CD4-positive, CD25-positive, alpha-beta regulatory T cell (primary cell): ENCODE measurements around the gene ENG. TPM values are rescaled to one million over a fixed set of nuclear protein-coding genes. Genes with fewer than 3 reads are reported as not detected.
A peak's percentile ranks its signal among the peaks of the same experiment; 100 is the strongest.

ENCODE experiments used
- ATAC-seq, 2 donors: fragments of 150-1000 bp; cut with Tn5 transposase; one replicate each; pipeline ENCODE4 v1.10.0; 2021; ENCODE audit warnings: low read depth in 2 of 2, moderate number of reproducible peaks in 2 of 2, moderate library complexity in 1 of 2
- DNase-seq, 3 donors: peaks; one replicate each; pipeline versions ENCODE4 v3.0.0 to v3.0.0-alpha.2; 2012 to 2022; ENCODE audit warnings: mixed read lengths in 1 of 3
- H3K27ac ChIP-seq: one replicate; pipeline ENCODE4 v1.7.0; 2013; ENCODE audit warnings: mild to moderate bottlenecking, low read length; ENCODE audit not compliant: insufficient read depth, poor library complexity, severe bottlenecking
- H3K27me3 ChIP-seq: one replicate; pipeline ENCODE4 v1.7.0; 2013; ENCODE audit warnings: low read length; ENCODE audit not compliant: control insufficient read depth, insufficient read depth
- H3K36me3 ChIP-seq: one replicate; pipeline ENCODE4 v1.7.0; 2013; ENCODE audit warnings: mild to moderate bottlenecking, low read length, moderate library complexity; ENCODE audit not compliant: control insufficient read depth, insufficient read depth
- H3K4me1 ChIP-seq: 2 replicates; pipeline ENCODE4 v1.7.0; 2013; ENCODE audit warnings: mild to moderate bottlenecking, low read length; ENCODE audit not compliant: insufficient read depth, control insufficient read depth, poor library complexity, severe bottlenecking
- H3K4me3 ChIP-seq: one replicate; pipeline ENCODE4 v1.7.0; 2013; ENCODE audit warnings: low read depth, mild to moderate bottlenecking, low read length, moderate library complexity
- H3K9me3 ChIP-seq, 2 experiments: 1 replicate in 1 of 2; 2 replicates in 1 of 2; pipeline ENCODE4 v1.7.0; 2013; ENCODE audit warnings: low read length in 2 of 2, mild to moderate bottlenecking in 1 of 2, moderate library complexity in 1 of 2; ENCODE audit not compliant: control insufficient read depth in 2 of 2
- H3K27ac Mint-ChIP-seq, 3 donors: one replicate each; pipeline ENCODE4 v1.8.0; 2020 to 2022; ENCODE audit warnings: mild to moderate bottlenecking in 3 of 3, mixed read lengths in 3 of 3, moderate library complexity in 2 of 3
- H3K27me3 Mint-ChIP-seq: one replicate; pipeline ENCODE4 v1.8.0; 2022; ENCODE audit warnings: mild to moderate bottlenecking, mixed read lengths
- H3K36me3 Mint-ChIP-seq: one replicate; pipeline ENCODE4 v1.8.0; 2020; ENCODE audit warnings: mixed read lengths
- H3K4me1 Mint-ChIP-seq, 4 donors: one replicate each; pipeline ENCODE4 v1.8.0; 2020 to 2022; ENCODE audit warnings: mixed read lengths in 4 of 4, mild to moderate bottlenecking in 1 of 4
- H3K4me3 Mint-ChIP-seq, 4 donors: one replicate each; pipeline ENCODE4 v1.8.0; 2020 to 2022; ENCODE audit warnings: mild to moderate bottlenecking in 4 of 4, mixed read lengths in 4 of 4, moderate library complexity in 3 of 4
- H3K9me3 Mint-ChIP-seq, 7 donors: one replicate each; pipeline ENCODE4 v1.8.0; 2020 to 2022; ENCODE audit warnings: mixed read lengths in 7 of 7, mild to moderate bottlenecking in 3 of 7, moderate library complexity in 2 of 7
- polyA plus RNA-seq, 4 donors: library from polyadenylated mRNA; unstranded; fragments of 300-500 nt; fragmentation: Illumina TruSeq; gene quantifications; one replicate each; pipeline ENCODE4 v1.2.3, GENCODE V29; 2021
- total RNA-seq: library from RNA; stranded (reverse); gene quantifications from one replicate; pipeline ENCODE4 v1.2.3, GENCODE V29; 2022

ENG gene
- total and polyA plus RNA-seq, 5 donors from 2014 or later: 0.71 to 3.6 (median 1.9) TPM

DNA sequence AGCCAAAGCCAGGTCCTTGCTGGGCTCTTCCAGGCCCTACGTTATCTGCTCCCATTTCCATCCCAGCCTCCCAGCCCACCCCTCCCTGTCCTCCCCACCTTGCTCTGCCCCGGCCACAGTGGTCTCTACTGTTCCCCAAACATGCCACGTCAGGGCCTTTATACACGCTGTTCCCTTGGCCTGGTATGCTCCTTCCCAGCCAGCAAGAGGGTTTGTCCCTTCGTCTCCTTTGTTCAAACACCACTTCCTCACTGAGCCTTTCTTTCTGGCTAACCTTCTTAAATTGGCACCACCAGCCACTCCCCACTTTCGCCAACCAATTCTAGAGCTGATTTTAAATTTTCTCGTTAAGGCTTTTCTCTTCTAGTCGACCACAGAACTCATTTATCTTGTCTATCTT is 85.8 kb downstream of the ENG start:
- peaks cover 67% of the 10 kb centered on the region for H3K4me1 ChIP-seq

DNA sequence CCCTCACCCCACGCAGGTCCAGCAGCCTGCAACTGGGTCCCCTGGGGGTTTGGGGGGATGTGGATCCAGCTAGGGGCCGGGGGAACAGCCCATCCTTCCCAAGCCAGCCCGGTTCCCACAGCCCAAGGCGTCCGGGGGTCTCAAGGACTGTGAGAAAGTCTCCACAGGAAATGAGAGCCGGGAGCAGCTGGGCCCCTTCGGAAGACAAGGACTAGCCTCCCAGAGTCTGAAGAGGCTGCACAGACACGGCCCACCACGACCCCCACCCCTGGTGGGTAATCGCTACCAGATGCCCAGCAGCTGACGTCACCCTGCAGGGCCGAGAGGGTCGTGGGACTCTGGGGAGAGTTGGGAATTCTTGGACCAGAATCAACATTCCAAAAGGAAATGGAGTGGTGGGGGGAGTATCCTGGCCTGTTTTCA is 86.5 kb downstream of the ENG start:
- H3K9me3 Mint-ChIP-seq: no peaks in the 10 kb centered on the region
- peak overlapping the region; percentile 97 for H3K27ac ChIP-seq
- peaks cover 67% of the 10 kb centered on the region for H3K4me1 ChIP-seq
- H3K4me3 Mint-ChIP-seq: peak overlapping the region in 3 of 4 donors; percentile 80 to 89 (median 83)
- no peaks in the 10 kb centered on the region for H3K27me3 ChIP-seq
- H3K4me1 Mint-ChIP-seq: peaks cover 9 to 97% (median 59%) of the 10 kb centered on the region in 4 donors
- H3K36me3 ChIP-seq: peaks cover 12% of the 10 kb centered on the region
- DNase-seq: no peak
- H3K36me3 Mint-ChIP-seq: peaks cover 30% of the 10 kb centered on the region
- H3K27me3 Mint-ChIP-seq: no peaks in the 10 kb centered on the region
- peak overlapping the region; percentile 95 to 97 (median 97) for H3K27ac Mint-ChIP-seq
- peak overlapping the region; percentile 71 for H3K4me3 ChIP-seq
- ATAC-seq: no peak
- H3K9me3 ChIP-seq: no peaks in the 10 kb centered on the region

More for the DNA sequence above, 85.8 kb downstream of the ENG start:
- ATAC-seq: no peak
- Mint-ChIP-seq H3K4me3 (peak overlapping the region; percentile 40 to 83 (median 66)), H3K4me1 (peaks cover 2 to 96% (median 53%) of the 10 kb centered on the region in 4 donors), H3K27ac (peak overlapping the region; percentile 85 to 97 (median 95)), H3K9me3 (no peaks in the 10 kb centered on the region), H3K36me3 (peaks cover 27% of the 10 kb centered on the region), H3K27me3 (no peaks in the 10 kb centered on the region)
- Histone ChIP-seq H3K36me3 (peaks cover 16% of the 10 kb centered on the region), H3K27me3 (no peaks in the 10 kb centered on the region), H3K27ac (peak overlapping the region; percentile 97), H3K4me3 (peak overlapping the region; percentile 22), H3K9me3 (no peaks in the 10 kb centered on the region)
- no peak for DNase-seq

DNA sequence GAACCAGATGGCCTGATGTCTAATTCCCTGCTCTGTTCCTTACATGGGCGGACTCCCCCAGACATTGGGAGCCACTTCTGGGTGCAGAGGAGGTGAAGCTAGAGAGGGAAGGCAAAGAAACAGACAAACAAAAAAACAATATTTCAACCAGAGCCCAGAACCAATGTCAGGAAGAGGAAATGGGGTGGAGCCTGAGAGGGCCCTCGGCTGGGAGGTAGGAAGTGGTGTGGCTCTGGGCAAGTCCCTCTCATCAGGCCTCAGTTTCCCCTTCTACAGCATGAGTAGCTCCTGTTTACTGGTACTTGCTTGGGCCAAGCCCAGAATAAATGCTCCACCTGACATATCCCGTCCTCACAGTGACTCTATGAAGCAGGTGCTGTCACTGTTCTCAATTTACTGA is 87.0 kb downstream of the ENG start:
- peaks cover 71% of the 10 kb centered on the region for H3K4me1 ChIP-seq
- H3K27ac Mint-ChIP-seq: peak overlapping the region; percentile 95 to 97 (median 97)
- H3K9me3 ChIP-seq: no peaks in the 10 kb centered on the region
- no peaks in the 10 kb centered on the region for H3K27me3 Mint-ChIP-seq
- no peaks in the 10 kb centered on the region for H3K27me3 ChIP-seq
- H3K4me3 Mint-ChIP-seq: peak overlapping the region; percentile 60 to 89 (median 83)
- H3K36me3 Mint-ChIP-seq: peaks cover 33% of the 10 kb centered on the region
- no peak for ATAC-seq
- no peaks in the 10 kb centered on the region for H3K9me3 Mint-ChIP-seq
- peaks cover 9 to 97% (median 64%) of the 10 kb centered on the region in 4 donors for H3K4me1 Mint-ChIP-seq
- peaks cover 9% of the 10 kb centered on the region for H3K36me3 ChIP-seq
- peak overlapping the region; percentile 97 for H3K27ac ChIP-seq
- DNase-seq: peak in 1 of 3 donors; percentile 58
- peak overlapping the region; percentile 71 for H3K4me3 ChIP-seq

DNA sequence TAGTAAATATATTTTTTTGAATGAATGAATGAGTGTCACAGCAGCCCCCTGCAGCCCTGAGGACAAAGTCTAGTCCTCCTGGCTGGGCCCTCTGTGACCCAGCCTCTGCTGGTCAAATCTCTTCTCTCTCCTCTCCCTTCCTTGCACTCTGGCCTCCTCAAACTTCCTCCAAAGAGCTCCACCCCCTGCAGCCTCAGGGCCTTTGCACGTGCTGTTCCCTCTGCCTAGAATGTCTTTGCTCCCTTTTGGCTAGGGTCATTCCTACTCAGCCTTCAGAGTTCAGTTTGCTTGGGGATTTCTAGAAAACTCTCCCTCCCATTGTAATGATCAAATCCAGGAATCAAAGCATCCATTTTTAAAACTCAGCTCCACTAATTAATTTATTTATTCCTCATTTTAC is 89.0 kb downstream of the ENG start:
- H3K4me3 Mint-ChIP-seq: peak overlapping the region in 2 of 4 donors; percentile 47 to 60
- no peaks in the 10 kb centered on the region for H3K27me3 ChIP-seq
- H3K9me3 ChIP-seq: no peaks in the 10 kb centered on the region
- no peak overlapping the region for H3K27ac ChIP-seq
- H3K9me3 Mint-ChIP-seq: no peaks in the 10 kb centered on the region
- DNase-seq (no peak), ATAC-seq (no peak)
- peaks cover 36% of the 10 kb centered on the region for H3K36me3 Mint-ChIP-seq
- H3K27me3 Mint-ChIP-seq: no peaks in the 10 kb centered on the region
- peaks cover 58% of the 10 kb centered on the region for H3K4me1 ChIP-seq
- H3K27ac Mint-ChIP-seq: peak overlapping the region in 2 of 3 donors; percentile 88 to 93
- peaks cover 23% of the 10 kb centered on the region for H3K36me3 ChIP-seq
- H3K4me3 ChIP-seq: no peak overlapping the region
- peaks cover 9 to 91% (median 57%) of the 10 kb centered on the region in 4 donors for H3K4me1 Mint-ChIP-seq

Other genes starting within 250 kb of the ENG start
- gene STXBP1, start 242.4 kb downstream of the ENG start, total RNA-seq: 1.3 TPM
- 1 to 10 TPM in 1 of 4 donors, under 1 TPM in 3; 0.07 to 1.3 (median 0.19) TPM for gene STXBP1, start 242.4 kb downstream of the ENG start, polyA plus RNA-seq
- not detected for gene CFAP157, start 147.7 kb downstream of the ENG start, total RNA-seq
- gene CFAP157, start 147.7 kb downstream of the ENG start, polyA plus RNA-seq: under 1 TPM; 0.20 to 0.57 (median 0.26) TPM
- gene PTRH1, start 139.0 kb downstream of the ENG start, total RNA-seq: 9.3 TPM
- 10 to 100 TPM; 25.8 to 36.5 (median 28.1) TPM for gene PTRH1, start 139.0 kb downstream of the ENG start, polyA plus RNA-seq
- 1.7 TPM for gene TTC16, start 138.6 kb downstream of the ENG start, total RNA-seq
- under 1 TPM in 2 of 4 donors, not detected in 2; 0.28 to 0.38 TPM for gene TTC16, start 138.6 kb downstream of the ENG start, polyA plus RNA-seq
- gene TOR2A, start 119.4 kb downstream of the ENG start, total RNA-seq: 11.9 TPM
- 10 to 100 TPM; 20.1 to 30.2 (median 24.8) TPM for gene TOR2A, start 119.4 kb downstream of the ENG start, polyA plus RNA-seq
- 39.3 TPM for gene SH2D3C, start 76.0 kb downstream of the ENG start, total RNA-seq
- gene SH2D3C, start 76.0 kb downstream of the ENG start, polyA plus RNA-seq: 10 to 100 TPM; 17.7 to 30.5 (median 21.1) TPM
- gene CDK9, start 68.6 kb downstream of the ENG start, total RNA-seq: 89.3 TPM
- 10 to 100 TPM; 43.3 to 67.4 (median 53.3) TPM for gene CDK9, start 68.6 kb downstream of the ENG start, polyA plus RNA-seq
- 64.7 TPM for gene FPGS, start 51.8 kb downstream of the ENG start, total RNA-seq
- 10 to 100 TPM; 40.1 to 50.6 (median 45.2) TPM for gene FPGS, start 51.8 kb downstream of the ENG start, polyA plus RNA-seq
- gene AK1, start 23.0 kb upstream of the ENG start, total RNA-seq: 84.7 TPM
- under 1 TPM; 0.08 to 0.42 (median 0.25) TPM for gene AK1, start 23.0 kb upstream of the ENG start, polyA plus RNA-seq
- 136 TPM for gene ST6GALNAC6, start 44.9 kb upstream of the ENG start, total RNA-seq
- 10 to 100 TPM; 43.7 to 50.5 (median 47.9) TPM for gene ST6GALNAC6, start 44.9 kb upstream of the ENG start, polyA plus RNA-seq
- 31.6 TPM for gene ST6GALNAC4, start 62.4 kb upstream of the ENG start, total RNA-seq
- 10 to 100 TPM; 23.1 to 23.8 (median 23.7) TPM for gene ST6GALNAC4, start 62.4 kb upstream of the ENG start, polyA plus RNA-seq
- gene PIP5KL1, start 76.1 kb upstream of the ENG start, total RNA-seq: 3.3 TPM
- gene PIP5KL1, start 76.1 kb upstream of the ENG start, polyA plus RNA-seq: 1 to 10 TPM in 1 of 4 donors, under 1 TPM in 2, not detected in 1; 0.22 to 1.1 (median 0.81) TPM
- 35.7 TPM for gene DPM2, start 83.2 kb upstream of the ENG start, total RNA-seq
- gene DPM2, start 83.2 kb upstream of the ENG start, polyA plus RNA-seq: 10 to 100 TPM; 27.5 to 30.6 (median 29.7) TPM
- 402 TPM for gene EEIG1, start 126.3 kb upstream of the ENG start, total RNA-seq
- 100 to 1,000 TPM; 140 to 190 (median 177) TPM for gene EEIG1, start 126.3 kb upstream of the ENG start, polyA plus RNA-seq
- 16.8 TPM for gene NAIF1, start 212.7 kb upstream of the ENG start, total RNA-seq
- 10 to 100 TPM in 3 of 4 donors, 1 to 10 TPM in 1; 7.8 to 14.7 (median 12.3) TPM for gene NAIF1, start 212.7 kb upstream of the ENG start, polyA plus RNA-seq
- 13.8 TPM for gene SLC25A25, start 213.6 kb upstream of the ENG start, total RNA-seq
- 10 to 100 TPM; 11.3 to 12.0 (median 11.7) TPM for gene SLC25A25, start 213.6 kb upstream of the ENG start, polyA plus RNA-seq